WTC11 (cell line): Measurements from ENCODE around the gene ARHGEF28. TPM values are rescaled to one million over a fixed set of nuclear protein-coding genes. Genes with fewer than 3 reads are reported as not detected.

Source experiments
- ATAC-seq: fragments of 200-7000 bp; cut with Tn5 transposase; 2 replicates; pipeline ENCODE4 v1.10.0; 2021; ENCODE audit warnings: mild to moderate bottlenecking, moderate library complexity
- CTCF ChIA-PET: fragments of 300-600 bp; sonication (Branson Sonifier 250); formaldehyde crosslinking; loops from one replicate; lab custom pipeline; 2021; ENCODE audit warnings: antibody characterized with exemption; lab: Charles Lee
- POLR2A ChIA-PET: fragments of 350-600 bp; sonication (Branson Sonifier 250); formaldehyde crosslinking; loops from one replicate; lab custom pipeline; 2021; ENCODE audit warnings: antibody characterized with exemption; lab: Charles Lee
- DNase-seq: peaks from one replicate; pipeline ENCODE4 v3.0.0; 2021; ENCODE audit warnings: low spot score
- H3K27ac Mint-ChIP-seq: 2 replicates; pipeline ENCODE4 v1.8.0; 2021; ENCODE audit warnings: mixed read lengths
- H3K27me3 Mint-ChIP-seq: 2 replicates; pipeline ENCODE4 v1.8.0; 2021; ENCODE audit warnings: low read depth, mild to moderate bottlenecking, moderate library complexity, mixed read lengths
- H3K36me3 Mint-ChIP-seq: 2 replicates; pipeline ENCODE4 v1.8.0; 2021; ENCODE audit warnings: mixed read lengths
- H3K4me1 Mint-ChIP-seq: 2 replicates; pipeline ENCODE4 v1.8.0; 2022; ENCODE audit warnings: mixed read lengths
- H3K4me3 Mint-ChIP-seq: 2 replicates; pipeline ENCODE4 v1.8.0; 2021; ENCODE audit warnings: mild to moderate bottlenecking, moderate library complexity, mixed read lengths
- H3K9me3 Mint-ChIP-seq: 2 replicates; pipeline ENCODE4 v1.8.0; 2021; ENCODE audit warnings: mixed read lengths
- AFF4 ChIP-seq: sonication (generic); formaldehyde crosslinking; IDR thresholded peaks from 2 replicates; pipeline ENCODE4 v1.8.1; 2023; ENCODE audit warnings: mild to moderate bottlenecking, missing genetic modification reagents, borderline replicate concordance
- CBFB ChIP-seq: sonication (generic); formaldehyde crosslinking; IDR thresholded peaks from 2 replicates; pipeline ENCODE4 v1.8.1; 2022; ENCODE audit warnings: mild to moderate bottlenecking, low read depth, missing genetic modification reagents
- ESRRA ChIP-seq: sonication (generic); formaldehyde crosslinking; IDR thresholded peaks from 2 replicates; pipeline ENCODE4 v1.8.1; 2022; ENCODE audit warnings: mild to moderate bottlenecking, missing genetic modification reagents, borderline replicate concordance
- FOXP4 ChIP-seq: sonication (generic); formaldehyde crosslinking; IDR thresholded peaks from 2 replicates; pipeline ENCODE4 v1.8.0; 2022; ENCODE audit warnings: mild to moderate bottlenecking, missing genetic modification reagents
- GTF2I ChIP-seq: fragments of 250-450 bp; sonication (Bioruptor Pico); conservative IDR thresholded peaks from 2 replicates; pipeline ENCODE4 v1.4.0; 2021; ENCODE audit warnings: mild to moderate bottlenecking
- JUN ChIP-seq: sonication (generic); formaldehyde crosslinking; IDR thresholded peaks from 2 replicates; pipeline ENCODE4 v1.8.0; 2023; ENCODE audit warnings: mild to moderate bottlenecking, missing genetic modification reagents
- NR1H2 ChIP-seq: sonication (generic); formaldehyde crosslinking; IDR thresholded peaks from 2 replicates; pipeline ENCODE4 v1.9.0; 2021; ENCODE audit warnings: mild to moderate bottlenecking, moderate library complexity, missing genetic modification reagents
- RORB ChIP-seq: fragments of 250-450 bp; sonication (Bioruptor Pico); IDR thresholded peaks from 2 replicates; pipeline ENCODE4 v1.9.0; 2021; ENCODE audit warnings: mild to moderate bottlenecking
- SOX15 ChIP-seq: fragments of 250-450 bp; sonication (Bioruptor Pico); IDR thresholded peaks from 2 replicates; pipeline ENCODE4 v1.9.0; 2021; ENCODE audit warnings: mild to moderate bottlenecking
- TEAD4 ChIP-seq: sonication (generic); formaldehyde crosslinking; IDR thresholded peaks from 2 replicates; pipeline ENCODE4 v1.8.0; 2022; ENCODE audit warnings: mild to moderate bottlenecking, missing genetic modification reagents
- USF2 ChIP-seq: sonication (generic); formaldehyde crosslinking; IDR thresholded peaks from 2 replicates; pipeline ENCODE4 v1.8.1; 2023; ENCODE audit warnings: mild to moderate bottlenecking, missing genetic modification reagents, moderate library complexity
- ZBTB21 ChIP-seq: sonication (generic); formaldehyde crosslinking; IDR thresholded peaks from 2 replicates; pipeline ENCODE4 v1.8.1; 2023; ENCODE audit warnings: mild to moderate bottlenecking, missing genetic modification reagents, borderline replicate concordance
- ZNF232 ChIP-seq: sonication (generic); formaldehyde crosslinking; IDR thresholded peaks from 2 replicates; pipeline ENCODE4 v1.8.0; 2022; ENCODE audit warnings: mild to moderate bottlenecking, missing genetic modification reagents
- ZNF423 ChIP-seq: fragments of 250-450 bp; sonication (Bioruptor Pico); IDR thresholded peaks from 2 replicates; pipeline ENCODE4 v2.1.2; 2022; ENCODE audit warnings: mild to moderate bottlenecking, moderate library complexity
- ZNF512 ChIP-seq: sonication (generic); formaldehyde crosslinking; IDR thresholded peaks from 2 replicates; pipeline ENCODE4 v1.8.1; 2022; ENCODE audit warnings: missing genetic modification reagents, borderline replicate concordance
- ZNF532 ChIP-seq: fragments of 250-450 bp; sonication (Bioruptor Pico); IDR thresholded peaks from 2 replicates; pipeline ENCODE4 v1.9.0; 2021; ENCODE audit warnings: mild to moderate bottlenecking, borderline replicate concordance
- total RNA-seq: library from RNA; stranded (reverse); gene quantifications from 3 replicates; pipeline ENCODE4 v1.2.3, GENCODE V29; 2021

The ARHGEF28 gene
- total RNA-seq, 1 experiment from 2014 or later = 0.96 TPM

GRCh38 chr5:73706963-73707362 is 81.0 kb downstream of the ARHGEF28 start (continued):
- TF ChIP-seq FOXP4 (CRISPR knock-in tag) = no peak
- TF ChIP-seq, all 79 proteins: peak for 0

GRCh38 chr5:73709536-73710129 is 83.6 kb downstream of the ARHGEF28 start:
- ATAC-seq = no peak
- H3K27ac Mint-ChIP-seq = no peak overlapping the region
- peaks cover 3% of the 10 kb centered on the region; the same call in 1 of the 2 replicates for H3K36me3 Mint-ChIP-seq
- no peaks in the 10 kb centered on the region for H3K27me3 Mint-ChIP-seq
- ChIA-PET CTCF (no interaction called here), POLR2A (no interaction called here)
- DNase-seq = no peak
- H3K4me3 Mint-ChIP-seq = no peak overlapping the region
- H3K9me3 Mint-ChIP-seq = peaks cover 23% of the 10 kb centered on the region
- no peaks in the 10 kb centered on the region for H3K4me1 Mint-ChIP-seq
- TF ChIP-seq JUN (CRISPR knock-in tag) = no peak
- TF ChIP-seq GTF2I (CRISPR knock-in tag) = 0 out of 2 replicates have a peak, but pooled peaks have one; percentile 5
- TF ChIP-seq ESRRA (CRISPR knock-in tag) = no peak
- no peak for TF ChIP-seq AFF4 (CRISPR knock-in tag)
- no peak for TF ChIP-seq ZNF512 (CRISPR knock-in tag)
- no peak for TF ChIP-seq USF2 (CRISPR knock-in tag)
- no peak for TF ChIP-seq ZBTB21 (CRISPR knock-in tag)

GRCh38 chr5:73716284-73716808 is 90.3 kb downstream of the ARHGEF28 start:
- no peak for DNase-seq
- no peak overlapping the region for H3K27ac Mint-ChIP-seq
- CTCF ChIA-PET = interaction anchor here (0.8 kb wide), 1 partner anchor 11 kb away, joined by 3 read pairs; no protein-coding TSS in a partner anchor
- H3K27me3 Mint-ChIP-seq = no peaks in the 10 kb centered on the region
- POLR2A ChIA-PET = no interaction called here
- no peaks in the 10 kb centered on the region for H3K36me3 Mint-ChIP-seq
- no peaks in the 10 kb centered on the region for H3K9me3 Mint-ChIP-seq
- TF ChIP-seq ZNF232 (CRISPR knock-in tag) (no peak), CBFB (no peak), SOX15 (no peak), NR1H2 (CRISPR knock-in tag) (no peak), ZNF532 (no peak), ZNF423 (CRISPR knock-in tag) (no peak), RORB (CRISPR knock-in tag) (no peak), TEAD4 (CRISPR knock-in tag) (no peak)
- ATAC-seq = no peak
- peaks cover 15% of the 10 kb centered on the region for H3K4me1 Mint-ChIP-seq
- no peak overlapping the region for H3K4me3 Mint-ChIP-seq
